HepG2 (cell line): ENCODE measurements around the gene AZU1. TPM values are rescaled to one million over a fixed set of nuclear protein-coding genes. Genes with fewer than 3 reads are reported as not detected.
A peak's percentile ranks its signal among the peaks of the same experiment; 100 is the strongest.

Experiments
- CCAR2 ChIP-seq: fragments of 200-400 bp; formaldehyde crosslinking; optimal IDR thresholded peaks from 2 replicates; pipeline ENCODE3; 2018; ENCODE audit warnings: low read depth, mild to moderate bottlenecking, low read length, moderate library complexity
- CREM ChIP-seq, 2 experiments: sonication (generic) in 1 of 2; formaldehyde crosslinking in 1 of 2; IDR thresholded peaks; 2 replicates each; pipeline versions ENCODE4 v1.4.0 to v1.6.1; 2016 to 2020; ENCODE audit warnings: antibody characterized with exemption in 1 of 2, mild to moderate bottlenecking in 1 of 2, missing genetic modification reagents in 1 of 2
- RBAK ChIP-seq: sonication (generic); formaldehyde crosslinking; IDR thresholded peaks from 2 replicates; pipeline ENCODE4 v1.5.1; 2020; ENCODE audit warnings: mild to moderate bottlenecking, missing genetic modification reagents
- SCMH1 ChIP-seq: sonication (generic); formaldehyde crosslinking; IDR thresholded peaks from 2 replicates; pipeline ENCODE4 v1.9.0; 2021; ENCODE audit warnings: missing genetic modification reagents, mild to moderate bottlenecking, borderline replicate concordance
- SMARCE1 ChIP-seq: fragments of 450-650 bp; IDR thresholded peaks from 2 replicates; pipeline ENCODE4 v1.6.1; 2017; ENCODE audit warnings: borderline replicate concordance
- SNRNP70 ChIP-seq: fragments of 200-400 bp; formaldehyde crosslinking; IDR thresholded peaks from 2 replicates; pipeline ENCODE4 v1.6.1; 2017; ENCODE audit warnings: mild to moderate bottlenecking, low read depth, low read length, moderate library complexity
- SRSF9 ChIP-seq: fragments of 200-400 bp; formaldehyde crosslinking; IDR thresholded peaks from 2 replicates; pipeline ENCODE4 v1.6.1; 2018; ENCODE audit warnings: borderline replicate concordance, mild to moderate bottlenecking, low read depth, low read length; ENCODE audit not compliant: insufficient read depth, poor library complexity, severe bottlenecking
- TCF12 ChIP-seq, 2 experiments: fragments of 450-650 bp in 1 of 2; sonication (generic) in 1 of 2; formaldehyde crosslinking in 1 of 2; IDR thresholded peaks; 2 replicates each; pipeline versions ENCODE4 v1.6.1 to v1.8.0; 2017 to 2022; ENCODE audit warnings: antibody characterized with exemption in 1 of 2, mild to moderate bottlenecking in 1 of 2, missing genetic modification reagents in 1 of 2, moderate library complexity in 1 of 2
- ZNF775 ChIP-seq: sonication (generic); formaldehyde crosslinking; IDR thresholded peaks from 2 replicates; pipeline ENCODE4 v1.4.0; 2020; ENCODE audit warnings: missing genetic modification reagents, mild to moderate bottlenecking, moderate library complexity, borderline replicate concordance
- ZNF781 ChIP-seq: sonication (generic); formaldehyde crosslinking; IDR thresholded peaks from 2 replicates; pipeline ENCODE4 v1.5.1; 2020; ENCODE audit warnings: borderline replicate concordance, mild to moderate bottlenecking, missing genetic modification reagents; ENCODE audit errors: not compliant biosample characterization
- polyA plus RNA-seq, 8 experiments: library from polyadenylated mRNA; depleted of rRNA in 3 of 8; stranded (reverse) in 7 of 8; unstranded in 1 of 8; fragments of >200 nt; fragmentation: Illumina TruSeq in 4 of 8; extraction: Trizol in 4 of 8; gene quantifications; 2 replicates each; pipeline versions ENCODE4 v1.2.1 to v1.2.3, GENCODE V29; 2011 to 2016; ENCODE audit warnings: low read depth in 4 of 8, missing spikeins in 1 of 8, mixed read lengths in 1 of 8; ENCODE audit not compliant: insufficient read depth in 1 of 8
- total RNA-seq, 5 experiments: library from RNA; depleted of rRNA; stranded (reverse); fragments of >200 nt; fragmentation: Illumina TruSeq; extraction: Trizol; gene quantifications; 2 replicates each; pipeline ENCODE4 v1.2.3, GENCODE V29; 2016; ENCODE audit warnings: low read depth in 1 of 5
- TF ChIP-seq, protein P1 (sequence below): sonication (generic); formaldehyde crosslinking; IDR thresholded peaks from 2 replicates; pipeline ENCODE4 v1.5.1; 2020; ENCODE audit warnings: mild to moderate bottlenecking, missing genetic modification reagents, moderate library complexity
- TF ChIP-seq, protein P2 (sequence below): sonication (generic); formaldehyde crosslinking; IDR thresholded peaks from 2 replicates; pipeline ENCODE4 v1.9.0; 2021; ENCODE audit warnings: missing genetic modification reagents, borderline replicate concordance
- TF ChIP-seq, protein P3 (sequence below): sonication (generic); formaldehyde crosslinking; IDR thresholded peaks from 2 replicates; pipeline ENCODE4 v1.4.0; 2020; ENCODE audit warnings: missing genetic modification reagents
- TF ChIP-seq, protein P4 (sequence below): fragments of 450-650 bp; IDR thresholded peaks from 2 replicates; pipeline ENCODE4 v1.6.1; 2017
- TF ChIP-seq, protein P5 (sequence below): sonication (generic); formaldehyde crosslinking; IDR thresholded peaks from 2 replicates; pipeline ENCODE4 v1.9.0; 2021; ENCODE audit warnings: missing genetic modification reagents, mild to moderate bottlenecking, borderline replicate concordance

Gene AZU1
- total and polyA plus RNA-seq, 2 of the 13 experiments (the other 11 are each of a cell fraction or from before 2014, with no cell fraction given), result not detected

DNA sequence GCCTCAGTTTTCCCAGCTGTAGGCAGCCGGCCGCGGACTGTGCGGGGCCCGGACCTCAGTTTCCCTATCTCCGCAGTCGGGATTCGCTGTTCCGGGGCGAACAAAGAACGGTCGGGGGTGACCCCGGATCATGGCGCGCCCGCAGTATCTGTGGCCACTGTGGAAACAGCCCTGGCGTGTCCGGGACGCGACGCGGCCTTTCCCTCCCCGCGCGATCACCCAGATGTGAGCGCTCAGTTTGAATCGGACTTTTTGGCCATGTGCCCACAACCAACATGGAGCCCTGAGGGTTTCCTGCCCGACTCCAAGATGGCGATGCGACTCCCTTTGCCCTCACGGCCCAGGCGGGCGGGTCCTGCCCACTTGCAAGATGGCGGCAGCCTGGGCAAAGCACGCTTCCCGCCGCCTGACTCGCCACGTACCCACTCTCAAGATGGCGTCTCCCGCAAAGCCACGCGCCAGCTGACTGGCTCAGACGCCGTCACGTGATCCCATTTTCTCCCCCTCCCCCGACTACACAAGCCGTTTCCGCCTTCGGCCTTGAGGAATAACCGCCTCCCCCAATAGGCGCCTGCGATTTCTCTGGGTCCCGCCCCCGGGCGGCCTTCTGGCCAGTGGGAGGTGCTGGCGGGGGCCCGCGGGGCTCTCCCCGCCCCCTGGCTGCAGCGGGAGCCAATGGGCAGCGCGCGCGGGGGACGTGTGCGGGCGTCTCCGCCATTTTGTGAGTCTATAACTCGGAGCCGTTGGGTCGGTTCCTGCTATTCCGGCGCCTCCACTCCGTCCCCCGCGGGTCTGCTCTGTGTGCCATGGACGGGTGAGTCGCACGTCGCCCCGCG, 30.7 kb upstream of the AZU1 start, which contains the start of gene PTBP1 (continued):
- TF ChIP-seq, protein P1, sequence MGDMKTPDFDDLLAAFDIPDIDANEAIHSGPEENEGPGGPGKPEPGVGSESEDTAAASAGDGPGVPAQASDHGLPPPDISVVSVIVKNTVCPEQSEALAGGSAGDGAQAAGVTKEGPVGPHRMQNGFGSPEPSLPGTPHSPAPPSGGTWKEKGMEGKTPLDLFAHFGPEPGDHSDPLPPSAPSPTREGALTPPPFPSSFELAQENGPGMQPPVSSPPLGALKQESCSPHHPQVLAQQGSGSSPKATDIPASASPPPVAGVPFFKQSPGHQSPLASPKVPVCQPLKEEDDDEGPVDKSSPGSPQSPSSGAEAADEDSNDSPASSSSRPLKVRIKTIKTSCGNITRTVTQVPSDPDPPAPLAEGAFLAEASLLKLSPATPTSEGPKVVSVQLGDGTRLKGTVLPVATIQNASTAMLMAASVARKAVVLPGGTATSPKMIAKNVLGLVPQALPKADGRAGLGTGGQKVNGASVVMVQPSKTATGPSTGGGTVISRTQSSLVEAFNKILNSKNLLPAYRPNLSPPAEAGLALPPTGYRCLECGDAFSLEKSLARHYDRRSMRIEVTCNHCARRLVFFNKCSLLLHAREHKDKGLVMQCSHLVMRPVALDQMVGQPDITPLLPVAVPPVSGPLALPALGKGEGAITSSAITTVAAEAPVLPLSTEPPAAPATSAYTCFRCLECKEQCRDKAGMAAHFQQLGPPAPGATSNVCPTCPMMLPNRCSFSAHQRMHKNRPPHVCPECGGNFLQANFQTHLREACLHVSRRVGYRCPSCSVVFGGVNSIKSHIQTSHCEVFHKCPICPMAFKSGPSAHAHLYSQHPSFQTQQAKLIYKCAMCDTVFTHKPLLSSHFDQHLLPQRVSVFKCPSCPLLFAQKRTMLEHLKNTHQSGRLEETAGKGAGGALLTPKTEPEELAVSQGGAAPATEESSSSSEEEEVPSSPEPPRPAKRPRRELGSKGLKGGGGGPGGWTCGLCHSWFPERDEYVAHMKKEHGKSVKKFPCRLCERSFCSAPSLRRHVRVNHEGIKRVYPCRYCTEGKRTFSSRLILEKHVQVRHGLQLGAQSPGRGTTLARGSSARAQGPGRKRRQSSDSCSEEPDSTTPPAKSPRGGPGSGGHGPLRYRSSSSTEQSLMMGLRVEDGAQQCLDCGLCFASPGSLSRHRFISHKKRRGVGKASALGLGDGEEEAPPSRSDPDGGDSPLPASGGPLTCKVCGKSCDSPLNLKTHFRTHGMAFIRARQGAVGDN, result peak; percentile 81
- TF ChIP-seq, protein P2, sequence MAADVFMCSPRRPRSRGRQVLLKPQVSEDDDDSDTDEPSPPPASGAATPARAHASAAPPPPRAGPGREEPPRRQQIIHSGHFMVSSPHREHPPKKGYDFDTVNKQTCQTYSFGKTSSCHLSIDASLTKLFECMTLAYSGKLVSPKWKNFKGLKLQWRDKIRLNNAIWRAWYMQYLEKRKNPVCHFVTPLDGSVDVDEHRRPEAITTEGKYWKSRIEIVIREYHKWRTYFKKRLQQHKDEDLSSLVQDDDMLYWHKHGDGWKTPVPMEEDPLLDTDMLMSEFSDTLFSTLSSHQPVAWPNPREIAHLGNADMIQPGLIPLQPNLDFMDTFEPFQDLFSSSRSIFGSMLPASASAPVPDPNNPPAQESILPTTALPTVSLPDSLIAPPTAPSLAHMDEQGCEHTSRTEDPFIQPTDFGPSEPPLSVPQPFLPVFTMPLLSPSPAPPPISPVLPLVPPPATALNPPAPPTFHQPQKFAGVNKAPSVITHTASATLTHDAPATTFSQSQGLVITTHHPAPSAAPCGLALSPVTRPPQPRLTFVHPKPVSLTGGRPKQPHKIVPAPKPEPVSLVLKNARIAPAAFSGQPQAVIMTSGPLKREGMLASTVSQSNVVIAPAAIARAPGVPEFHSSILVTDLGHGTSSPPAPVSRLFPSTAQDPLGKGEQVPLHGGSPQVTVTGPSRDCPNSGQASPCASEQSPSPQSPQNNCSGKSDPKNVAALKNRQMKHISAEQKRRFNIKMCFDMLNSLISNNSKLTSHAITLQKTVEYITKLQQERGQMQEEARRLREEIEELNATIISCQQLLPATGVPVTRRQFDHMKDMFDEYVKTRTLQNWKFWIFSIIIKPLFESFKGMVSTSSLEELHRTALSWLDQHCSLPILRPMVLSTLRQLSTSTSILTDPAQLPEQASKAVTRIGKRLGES, result no peak
- TF ChIP-seq SNRNP70 (no peak), CCAR2 (no peak), ZNF781 (CRISPR knock-in tag) (peak; percentile 26), SCMH1 (CRISPR knock-in tag) (no peak), SMARCE1 (no peak), TCF12 (IDR thresholded peaks at IDR 0.05) (no peak), TCF12 (CRISPR knock-in tag; IDR thresholded peaks at IDR 0.05) (0 out of 2 replicates have a peak, but pooled peaks have one; percentile 25), ZNF775 (CRISPR knock-in tag) (no peak), RBAK (no peak), SRSF9 (no peak), CREM (IDR thresholded peaks at IDR 0.05) (peak; percentile 92), CREM (CRISPR knock-in tag; IDR thresholded peaks at IDR 0.05) (no peak)
- TF ChIP-seq, protein P3, sequence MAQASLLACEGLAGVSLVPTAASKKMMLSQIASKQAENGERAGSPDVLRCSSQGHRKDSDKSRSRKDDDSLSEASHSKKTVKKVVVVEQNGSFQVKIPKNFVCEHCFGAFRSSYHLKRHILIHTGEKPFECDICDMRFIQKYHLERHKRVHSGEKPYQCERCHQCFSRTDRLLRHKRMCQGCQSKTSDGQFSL (CRISPR knock-in tag), result no peak
- TF ChIP-seq, protein P4, sequence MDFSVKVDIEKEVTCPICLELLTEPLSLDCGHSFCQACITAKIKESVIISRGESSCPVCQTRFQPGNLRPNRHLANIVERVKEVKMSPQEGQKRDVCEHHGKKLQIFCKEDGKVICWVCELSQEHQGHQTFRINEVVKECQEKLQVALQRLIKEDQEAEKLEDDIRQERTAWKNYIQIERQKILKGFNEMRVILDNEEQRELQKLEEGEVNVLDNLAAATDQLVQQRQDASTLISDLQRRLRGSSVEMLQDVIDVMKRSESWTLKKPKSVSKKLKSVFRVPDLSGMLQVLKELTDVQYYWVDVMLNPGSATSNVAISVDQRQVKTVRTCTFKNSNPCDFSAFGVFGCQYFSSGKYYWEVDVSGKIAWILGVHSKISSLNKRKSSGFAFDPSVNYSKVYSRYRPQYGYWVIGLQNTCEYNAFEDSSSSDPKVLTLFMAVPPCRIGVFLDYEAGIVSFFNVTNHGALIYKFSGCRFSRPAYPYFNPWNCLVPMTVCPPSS, result peak; percentile 96; the same call in 1 of the 2 replicates
- TF ChIP-seq, protein P5, sequence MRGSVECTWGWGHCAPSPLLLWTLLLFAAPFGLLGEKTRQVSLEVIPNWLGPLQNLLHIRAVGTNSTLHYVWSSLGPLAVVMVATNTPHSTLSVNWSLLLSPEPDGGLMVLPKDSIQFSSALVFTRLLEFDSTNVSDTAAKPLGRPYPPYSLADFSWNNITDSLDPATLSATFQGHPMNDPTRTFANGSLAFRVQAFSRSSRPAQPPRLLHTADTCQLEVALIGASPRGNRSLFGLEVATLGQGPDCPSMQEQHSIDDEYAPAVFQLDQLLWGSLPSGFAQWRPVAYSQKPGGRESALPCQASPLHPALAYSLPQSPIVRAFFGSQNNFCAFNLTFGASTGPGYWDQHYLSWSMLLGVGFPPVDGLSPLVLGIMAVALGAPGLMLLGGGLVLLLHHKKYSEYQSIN (CRISPR knock-in tag), result no peak
